Stimulated activated CD4-positive, alpha-beta T cell treated with anti-CD3 and anti-CD28 coated beads, Interleukin-2, amount 100 ng/mL, for 24 hours (primary cell): ENCODE data around the gene COQ10B.
"Not testable (repeated sequence)": the region's sequence is repeated elsewhere in the genome, so short reads cannot be mapped to it uniquely, and the experiment has no call there.

Experiments
- DNase-seq, 2 donors: peaks; one replicate each; pipeline ENCODE4 v3.0.0-alpha.2; 2020

Gene COQ10B

GRCh38 chr2:197453123-197453913, at the start of gene COQ10B:
Gene COQ10B, plus strand, starts transcription at chr2:197453552. Its CDS starts 9 bp downstream, at chr2:197453561.
- peak; percentile 97 for DNase-seq

- no peak for DNase-seq
Observed at GRCh38 chr2:197405582-197405981, 47.8 kb upstream of the COQ10B start.

- no peak for DNase-seq
Observed at GRCh38 chr2:197414039-197414438, 39.3 kb upstream of the COQ10B start.

GRCh38 chr2:197414515-197414914, 38.8 kb upstream of the COQ10B start:
- DNase-seq: no peak

- no peak for DNase-seq
Observed at GRCh38 chr2:197416268-197416667, 37.1 kb upstream of the COQ10B start.

GRCh38 chr2:197419438-197419837, 33.9 kb upstream of the COQ10B start:
- DNase-seq: no peak

GRCh38 chr2:197423307-197423706, 30.0 kb upstream of the COQ10B start:
- no peak for DNase-seq

- DNase-seq: no peak
Observed at GRCh38 chr2:197425550-197425949, 27.8 kb upstream of the COQ10B start.

GRCh38 chr2:197426723-197427603, 26.4 kb upstream of the COQ10B start:
- DNase-seq: no peak

- DNase-seq: no peak
Observed at GRCh38 chr2:197427986-197428385, 25.4 kb upstream of the COQ10B start.

GRCh38 chr2:197431858-197432257, 21.5 kb upstream of the COQ10B start:
- DNase-seq: no peak

GRCh38 chr2:197432527-197432926, 20.8 kb upstream of the COQ10B start:
- DNase-seq: not testable (repeated sequence)

- no peak for DNase-seq
Observed at GRCh38 chr2:197433780-197434438, 19.4 kb upstream of the COQ10B start.

- peak; percentile 98 to 99 for DNase-seq
Observed at GRCh38 chr2:197434541-197435513, 18.5 kb upstream of the COQ10B start, which contains the start of gene SF3B1. Gene SF3B1, minus strand, starts transcription at chr2:197435028. Its CDS starts 29 bp downstream, at chr2:197434999.

- no peak for DNase-seq
Observed at GRCh38 chr2:197435598-197436420, 17.5 kb upstream of the COQ10B start.

- DNase-seq: no peak
Observed at GRCh38 chr2:197437380-197437779, 16.0 kb upstream of the COQ10B start.

GRCh38 chr2:197442857-197443256, 10.5 kb upstream of the COQ10B start:
- no peak for DNase-seq

- DNase-seq: no peak
Observed at GRCh38 chr2:197445746-197446145, 7.6 kb upstream of the COQ10B start.

GRCh38 chr2:197446844-197447243, 6.5 kb upstream of the COQ10B start:
- no peak for DNase-seq

GRCh38 chr2:197450465-197450864, 2.9 kb upstream of the COQ10B start:
- no peak for DNase-seq

GRCh38 chr2:197450935-197451358, 2.4 kb upstream of the COQ10B start:
- DNase-seq: not testable (repeated sequence)
